Measurements from ENCODE around the gene KMT5B.

Gene KMT5B

GRCh38 chr11:68242616-68243015 is 29.5 kb upstream of the KMT5B start:
- TF ChIP-seq POLR2A (IDR thresholded peaks at IDR 0.05; ENCODE audit: extremely low read depth, insufficient read length), result no peak
- no peak for TF ChIP-seq CTCF (IDR thresholded peaks at IDR 0.05; ENCODE audit: low read depth, low read length)
- no peak for TF ChIP-seq MAX (IDR thresholded peaks at IDR 0.05; ENCODE audit: low read depth, low read length)
- TF ChIP-seq MYC (IDR thresholded peaks at IDR 0.05; ENCODE audit: low read depth, low read length), result no peak
- no peak for DNase-seq (ENCODE audit: low read depth)
- no peak overlapping the region for H3K4me3 ChIP-seq (ENCODE audit: low read depth, low read length)

- no peak for DNase-seq (ENCODE audit: low read depth)
- no peak for TF ChIP-seq MAX (IDR thresholded peaks at IDR 0.05; ENCODE audit: low read depth, low read length)
- no peak for TF ChIP-seq POLR2A (IDR thresholded peaks at IDR 0.05; ENCODE audit: extremely low read depth, insufficient read length)
- TF ChIP-seq MYC (IDR thresholded peaks at IDR 0.05; ENCODE audit: low read depth, low read length), result no peak
- TF ChIP-seq CTCF (IDR thresholded peaks at IDR 0.05; ENCODE audit: low read depth, low read length), result no peak
- no peak overlapping the region for H3K4me3 ChIP-seq (ENCODE audit: low read depth, low read length)
Observed at GRCh38 chr11:68231621-68232020, 18.5 kb upstream of the KMT5B start.

GRCh38 chr11:68229601-68230000 is 16.5 kb upstream of the KMT5B start:
- no peak for TF ChIP-seq CTCF (IDR thresholded peaks at IDR 0.05; ENCODE audit: low read depth, low read length)
- no peak for TF ChIP-seq MYC (IDR thresholded peaks at IDR 0.05; ENCODE audit: low read depth, low read length)
- TF ChIP-seq MAX (IDR thresholded peaks at IDR 0.05; ENCODE audit: low read depth, low read length), result no peak
- no peak for TF ChIP-seq POLR2A (IDR thresholded peaks at IDR 0.05; ENCODE audit: extremely low read depth, insufficient read length)
- DNase-seq (ENCODE audit: low read depth), result no peak
- H3K4me3 ChIP-seq (ENCODE audit: low read depth, low read length), result no peak overlapping the region

- TF ChIP-seq MAX (IDR thresholded peaks at IDR 0.05; ENCODE audit: low read depth, low read length) (no peak), MYC (IDR thresholded peaks at IDR 0.05; ENCODE audit: low read depth, low read length) (no peak), CTCF (IDR thresholded peaks at IDR 0.05; ENCODE audit: low read depth, low read length) (no peak), POLR2A (IDR thresholded peaks at IDR 0.05; ENCODE audit: extremely low read depth, insufficient read length) (no peak)
Observed at GRCh38 chr11:68226421-68226820, 13.3 kb upstream of the KMT5B start.

GRCh38 chr11:68224606-68225005 is 11.5 kb upstream of the KMT5B start:
- TF ChIP-seq POLR2A (IDR thresholded peaks at IDR 0.05; ENCODE audit: extremely low read depth, insufficient read length) (no peak), MAX (IDR thresholded peaks at IDR 0.05; ENCODE audit: low read depth, low read length) (no peak), CTCF (IDR thresholded peaks at IDR 0.05; ENCODE audit: low read depth, low read length) (no peak), MYC (IDR thresholded peaks at IDR 0.05; ENCODE audit: low read depth, low read length) (no peak)
- DNase-seq (ENCODE audit: low read depth), result no peak
- H3K4me3 ChIP-seq (ENCODE audit: low read depth, low read length), result no peak overlapping the region

More at GRCh38 chr11:68226421-68226820, 13.3 kb upstream of the KMT5B start:
- H3K4me3 ChIP-seq (ENCODE audit: low read depth, low read length), result no peak overlapping the region
- DNase-seq (ENCODE audit: low read depth), result no peak

GRCh38 chr11:68223275-68223674 is 10.2 kb upstream of the KMT5B start:
- no peak overlapping the region for H3K4me3 ChIP-seq (ENCODE audit: low read depth, low read length)
- DNase-seq (ENCODE audit: low read depth), result no peak
- TF ChIP-seq MYC (IDR thresholded peaks at IDR 0.05; ENCODE audit: low read depth, low read length) (no peak), MAX (IDR thresholded peaks at IDR 0.05; ENCODE audit: low read depth, low read length) (no peak), POLR2A (IDR thresholded peaks at IDR 0.05; ENCODE audit: extremely low read depth, insufficient read length) (no peak), CTCF (IDR thresholded peaks at IDR 0.05; ENCODE audit: low read depth, low read length) (no peak)

All from NB4 (cell line).